WTC11 (cell line): ENCODE measurements around the gene FAM156A. TPM values are rescaled to one million over a fixed set of nuclear protein-coding genes. Genes with fewer than 3 reads are reported as not detected.

Experiments
- ATAC-seq: fragments of 200-7000 bp; cut with Tn5 transposase; 2 replicates; pipeline ENCODE4 v1.10.0; 2021; ENCODE audit warnings: mild to moderate bottlenecking, moderate library complexity
- CTCF ChIA-PET: fragments of 300-600 bp; sonication (Branson Sonifier 250); formaldehyde crosslinking; loops from one replicate; lab custom pipeline; 2021; ENCODE audit warnings: antibody characterized with exemption; lab: Charles Lee
- POLR2A ChIA-PET: fragments of 350-600 bp; sonication (Branson Sonifier 250); formaldehyde crosslinking; loops from one replicate; lab custom pipeline; 2021; ENCODE audit warnings: antibody characterized with exemption; lab: Charles Lee
- DNase-seq: peaks from one replicate; pipeline ENCODE4 v3.0.0; 2021; ENCODE audit warnings: low spot score
- H3K27ac Mint-ChIP-seq: 2 replicates; pipeline ENCODE4 v1.8.0; 2021; ENCODE audit warnings: mixed read lengths
- H3K27me3 Mint-ChIP-seq: 2 replicates; pipeline ENCODE4 v1.8.0; 2021; ENCODE audit warnings: low read depth, mild to moderate bottlenecking, moderate library complexity, mixed read lengths
- H3K36me3 Mint-ChIP-seq: 2 replicates; pipeline ENCODE4 v1.8.0; 2021; ENCODE audit warnings: mixed read lengths
- H3K4me1 Mint-ChIP-seq: 2 replicates; pipeline ENCODE4 v1.8.0; 2022; ENCODE audit warnings: mixed read lengths
- H3K4me3 Mint-ChIP-seq: 2 replicates; pipeline ENCODE4 v1.8.0; 2021; ENCODE audit warnings: mild to moderate bottlenecking, moderate library complexity, mixed read lengths
- H3K9me3 Mint-ChIP-seq: 2 replicates; pipeline ENCODE4 v1.8.0; 2021; ENCODE audit warnings: mixed read lengths
- CBFB ChIP-seq: sonication (generic); formaldehyde crosslinking; IDR thresholded peaks from 2 replicates; pipeline ENCODE4 v1.8.1; 2022; ENCODE audit warnings: mild to moderate bottlenecking, low read depth, missing genetic modification reagents
- ELF4 ChIP-seq: sonication (generic); formaldehyde crosslinking; IDR thresholded peaks from 2 replicates; pipeline ENCODE4 v1.8.1; 2022; ENCODE audit warnings: low read depth, mild to moderate bottlenecking, moderate library complexity, missing genetic modification reagents
- FOXK1 ChIP-seq: sonication (generic); formaldehyde crosslinking; IDR thresholded peaks from 2 replicates; pipeline ENCODE4 v1.8.0; 2022; ENCODE audit warnings: mild to moderate bottlenecking, moderate library complexity, missing genetic modification reagents
- IRF1 ChIP-seq: sonication (generic); formaldehyde crosslinking; IDR thresholded peaks from 2 replicates; pipeline ENCODE4 v1.8.0; 2023; ENCODE audit warnings: missing genetic modification reagents
- IRF2 ChIP-seq: sonication (generic); formaldehyde crosslinking; IDR thresholded peaks from 2 replicates; pipeline ENCODE4 v1.8.0; 2022; ENCODE audit warnings: low read depth, missing genetic modification reagents, borderline replicate concordance
- RORB ChIP-seq: fragments of 250-450 bp; sonication (Bioruptor Pico); IDR thresholded peaks from 2 replicates; pipeline ENCODE4 v1.9.0; 2021; ENCODE audit warnings: mild to moderate bottlenecking
- SMAD3 ChIP-seq: sonication (generic); formaldehyde crosslinking; IDR thresholded peaks from 2 replicates; pipeline ENCODE4 v1.8.0; 2022; ENCODE audit warnings: missing genetic modification reagents, mild to moderate bottlenecking, borderline replicate concordance
- ZNF121 ChIP-seq: sonication (generic); formaldehyde crosslinking; IDR thresholded peaks from 2 replicates; pipeline ENCODE4 v1.8.0; 2023; ENCODE audit warnings: missing genetic modification reagents
- ZNF317 ChIP-seq: sonication (generic); formaldehyde crosslinking; IDR thresholded peaks from 2 replicates; pipeline ENCODE4 v1.8.1; 2023; ENCODE audit warnings: low read depth, mild to moderate bottlenecking, moderate library complexity, missing genetic modification reagents, borderline replicate concordance
- ZNF416 ChIP-seq: fragments of 250-450 bp; sonication (Bioruptor Pico); IDR thresholded peaks from 2 replicates; pipeline ENCODE4 v1.9.0; 2021; ENCODE audit warnings: mild to moderate bottlenecking, inconsistent platforms
- ZNF532 ChIP-seq: fragments of 250-450 bp; sonication (Bioruptor Pico); IDR thresholded peaks from 2 replicates; pipeline ENCODE4 v1.9.0; 2021; ENCODE audit warnings: mild to moderate bottlenecking, borderline replicate concordance
- ZNF671 ChIP-seq: fragments of 250-450 bp; sonication (Bioruptor Pico); IDR thresholded peaks from 2 replicates; pipeline ENCODE4 v1.8.0; 2021; ENCODE audit warnings: mild to moderate bottlenecking
- total RNA-seq: library from RNA; stranded (reverse); gene quantifications from 3 replicates; pipeline ENCODE4 v1.2.3, GENCODE V29; 2021
- TF ChIP-seq, protein P1 (sequence below): sonication (generic); formaldehyde crosslinking; IDR thresholded peaks from 2 replicates; pipeline ENCODE4 v1.8.0; 2022; ENCODE audit warnings: mild to moderate bottlenecking, missing genetic modification reagents
- TF ChIP-seq, protein P2 (sequence below): sonication (generic); formaldehyde crosslinking; IDR thresholded peaks from 2 replicates; pipeline ENCODE4 v1.8.1; 2022; ENCODE audit warnings: low read depth, missing genetic modification reagents, borderline replicate concordance

FAM156A gene
- total RNA-seq, 1 experiment from 2014 or later, result 15.3 TPM

DNA sequence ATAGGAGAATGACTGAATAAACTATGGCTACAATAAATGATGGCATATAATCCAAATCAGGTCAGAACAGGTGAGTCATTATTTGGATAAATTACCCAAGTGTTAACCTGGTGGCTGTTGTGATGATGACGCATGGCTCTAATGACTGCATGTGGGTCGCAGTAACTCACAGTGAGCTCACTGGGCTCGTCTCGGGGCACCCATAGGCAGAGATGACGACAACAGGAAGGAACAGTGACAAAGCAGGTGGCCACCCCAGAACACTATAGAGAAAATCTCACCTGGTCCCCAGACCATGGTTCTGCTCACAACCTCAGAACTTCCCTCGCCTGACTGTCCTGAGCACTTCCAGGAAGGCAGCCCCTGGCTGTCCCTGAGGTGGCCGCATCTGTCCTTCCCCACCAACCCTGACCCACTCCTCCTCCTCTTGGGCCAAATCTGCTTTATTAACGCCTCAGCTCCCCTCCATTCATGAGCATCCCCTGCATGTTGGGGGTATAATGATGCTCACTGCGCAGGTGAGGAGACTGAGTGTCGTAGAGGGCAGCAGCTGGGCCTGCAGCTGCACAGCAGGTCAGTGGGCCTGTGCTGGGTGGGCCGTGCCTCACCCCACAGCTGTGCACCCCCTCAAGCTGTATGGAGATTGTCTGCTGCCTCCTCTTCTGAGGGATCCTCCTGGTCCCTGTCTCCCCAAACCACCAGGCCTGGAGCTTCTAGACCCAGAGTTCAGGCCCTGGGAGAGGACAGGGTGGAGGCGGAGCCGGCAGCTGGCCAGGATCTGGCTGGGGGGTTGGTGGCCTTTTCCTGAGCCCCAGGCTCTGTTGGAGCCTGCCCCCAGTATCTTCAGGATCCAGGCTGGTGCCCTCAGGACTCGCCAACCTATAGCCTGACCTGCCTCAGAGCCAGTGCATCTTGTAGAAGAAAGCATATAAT, 30.9 kb upstream of the FAM156A start:
- CTCF ChIA-PET, result interaction anchor here (0.6 to 1.4 kb wide), 6 partner anchors 11 to 1502 kb away, joined by 3 to 4 read pairs (median 3); partner anchors contain the start of gene KANTR
- H3K27ac Mint-ChIP-seq, result no peak overlapping the region
- peaks cover 7% of the 10 kb centered on the region for H3K4me1 Mint-ChIP-seq
- no peak for DNase-seq
- H3K36me3 Mint-ChIP-seq, result no peaks in the 10 kb centered on the region
- POLR2A ChIA-PET, result interaction anchor here (0.5 kb wide), 1 partner anchor 54 kb away, joined by 3 read pairs; no protein-coding TSS in a partner anchor
- TF ChIP-seq, protein P1, sequence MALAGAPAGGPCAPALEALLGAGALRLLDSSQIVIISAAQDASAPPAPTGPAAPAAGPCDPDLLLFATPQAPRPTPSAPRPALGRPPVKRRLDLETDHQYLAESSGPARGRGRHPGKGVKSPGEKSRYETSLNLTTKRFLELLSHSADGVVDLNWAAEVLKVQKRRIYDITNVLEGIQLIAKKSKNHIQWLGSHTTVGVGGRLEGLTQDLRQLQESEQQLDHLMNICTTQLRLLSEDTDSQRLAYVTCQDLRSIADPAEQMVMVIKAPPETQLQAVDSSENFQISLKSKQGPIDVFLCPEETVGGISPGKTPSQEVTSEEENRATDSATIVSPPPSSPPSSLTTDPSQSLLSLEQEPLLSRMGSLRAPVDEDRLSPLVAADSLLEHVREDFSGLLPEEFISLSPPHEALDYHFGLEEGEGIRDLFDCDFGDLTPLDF (CRISPR knock-in tag), result no peak
- no peak for TF ChIP-seq RORB (CRISPR knock-in tag)
- no peak for TF ChIP-seq ZNF121
- no peak for TF ChIP-seq ZNF532
- no peak for TF ChIP-seq IRF1 (CRISPR knock-in tag)
- TF ChIP-seq ZNF416 (CRISPR knock-in tag), result no peak
- TF ChIP-seq ZNF317, result no peak
- no peak for TF ChIP-seq IRF2
- no peak for TF ChIP-seq FOXK1
- no peak for TF ChIP-seq SMAD3 (CRISPR knock-in tag)
- no peak for TF ChIP-seq CBFB (CRISPR knock-in tag)
- no peak for TF ChIP-seq ELF4 (CRISPR knock-in tag)
- TF ChIP-seq, all 79 proteins: peak for 0
- Mint-ChIP-seq H3K4me3 (no peak overlapping the region), H3K27me3 (no peaks in the 10 kb centered on the region), H3K9me3 (no peaks in the 10 kb centered on the region)
- ATAC-seq, result no peak

DNA sequence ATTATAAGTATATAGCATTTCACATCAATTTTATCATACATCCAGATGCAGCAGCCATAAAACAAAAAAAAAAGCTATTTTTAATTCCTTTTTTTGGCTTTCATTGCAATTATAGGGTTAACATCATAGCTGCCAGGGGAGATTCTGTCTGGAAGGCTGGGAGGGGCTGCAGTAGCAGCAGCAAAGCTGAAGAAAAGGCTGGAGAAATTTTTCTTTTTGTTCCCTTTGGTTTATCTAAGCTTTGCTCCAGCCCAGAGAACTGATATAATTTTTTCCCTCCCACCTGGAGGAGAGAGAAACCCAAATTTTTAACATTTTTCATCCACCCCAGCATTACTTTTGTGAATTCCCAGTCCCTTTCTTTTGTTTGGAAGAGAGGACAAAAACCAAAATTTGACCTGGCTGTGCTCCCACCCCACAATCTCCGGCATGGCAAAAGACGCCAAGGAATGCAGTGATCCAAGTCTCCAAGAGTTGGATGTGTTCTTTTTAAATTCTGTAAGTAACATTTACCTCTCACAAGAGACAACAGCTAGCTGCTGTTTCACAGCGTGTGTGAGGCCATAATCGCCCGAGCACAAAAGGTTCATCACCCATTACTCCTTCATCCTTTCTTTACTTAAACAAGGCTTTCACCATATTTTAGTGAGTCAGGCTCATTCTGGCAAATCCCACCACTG, 25.1 kb upstream of the FAM156A start:
- H3K27ac Mint-ChIP-seq, result peak overlapping the region; percentile 92
- H3K4me1 Mint-ChIP-seq, result peaks cover 13% of the 10 kb centered on the region
- ChIA-PET CTCF (interaction anchor here (2.5 kb wide), 1 partner anchor 12 kb away, joined by 7 read pairs; no protein-coding TSS in a partner anchor), POLR2A (no interaction called here)
- no peak for TF ChIP-seq ZNF671 (CRISPR knock-in tag)
- TF ChIP-seq, protein P2, sequence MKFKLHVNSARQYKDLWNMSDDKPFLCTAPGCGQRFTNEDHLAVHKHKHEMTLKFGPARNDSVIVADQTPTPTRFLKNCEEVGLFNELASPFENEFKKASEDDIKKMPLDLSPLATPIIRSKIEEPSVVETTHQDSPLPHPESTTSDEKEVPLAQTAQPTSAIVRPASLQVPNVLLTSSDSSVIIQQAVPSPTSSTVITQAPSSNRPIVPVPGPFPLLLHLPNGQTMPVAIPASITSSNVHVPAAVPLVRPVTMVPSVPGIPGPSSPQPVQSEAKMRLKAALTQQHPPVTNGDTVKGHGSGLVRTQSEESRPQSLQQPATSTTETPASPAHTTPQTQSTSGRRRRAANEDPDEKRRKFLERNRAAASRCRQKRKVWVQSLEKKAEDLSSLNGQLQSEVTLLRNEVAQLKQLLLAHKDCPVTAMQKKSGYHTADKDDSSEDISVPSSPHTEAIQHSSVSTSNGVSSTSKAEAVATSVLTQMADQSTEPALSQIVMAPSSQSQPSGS (CRISPR knock-in tag), result no peak
- H3K4me3 Mint-ChIP-seq, result no peak overlapping the region
- ATAC-seq (no peak), DNase-seq (no peak)
- H3K9me3 Mint-ChIP-seq, result no peaks in the 10 kb centered on the region
- H3K36me3 Mint-ChIP-seq, result no peaks in the 10 kb centered on the region
- H3K27me3 Mint-ChIP-seq, result no peaks in the 10 kb centered on the region
